H1 (cell line): ENCODE measurements around the gene RPL19. TPM values are rescaled to one million over a fixed set of nuclear protein-coding genes. Genes with fewer than 3 reads are reported as not detected.
A peak's percentile ranks its signal among the peaks of the same experiment; 100 is the strongest.

Source experiments
- CTCF ChIA-PET: fragments of 300-600 bp; sonication (Branson Sonifier 250); formaldehyde crosslinking; loops from one replicate; lab custom pipeline; 2021; ENCODE audit not compliant: partially characterized antibody; lab: Charles Lee
- POLR2A ChIA-PET: fragments of 300-600 bp; sonication (Branson Sonifier 250); formaldehyde crosslinking; loops from one replicate; lab custom pipeline; 2021; ENCODE audit warnings: inconsistent platforms; ENCODE audit not compliant: partially characterized antibody; lab: Charles Lee
- DNase-seq, 2 experiments: peaks; one replicate each; pipeline versions ENCODE4 v3.0.0 to v3.0.0-alpha.2; 2010 to 2022; ENCODE audit warnings: low spot score in 2 of 2, low read depth in 1 of 2, mixed read lengths in 1 of 2
- FAIRE-seq: peaks from 2 replicates; lab custom pipeline; 2011; peaks lifted over from hg19 to GRCh38; lab: Jason Lieb, UNC
- H2AFZ ChIP-seq: 2 replicates; pipeline ENCODE4 v1.8.1; 2012; ENCODE audit warnings: low read length, inconsistent platforms
- H2AK5ac ChIP-seq: 2 replicates; pipeline ENCODE4 v1.6.1; 2013; ENCODE audit warnings: low read depth, low read length
- H2BK120ac ChIP-seq: replicated peaks from 2 replicates; pipeline ENCODE3; 2013; ENCODE audit warnings: low read depth, low read length, inconsistent platforms
- H2BK12ac ChIP-seq: 2 replicates; pipeline ENCODE4 v1.6.1; 2013; ENCODE audit warnings: low read depth, low read length
- H2BK15ac ChIP-seq: 2 replicates; pipeline ENCODE4 v1.6.1; 2013; ENCODE audit warnings: low read length
- H2BK20ac ChIP-seq: 2 replicates; pipeline ENCODE4 v1.6.1; 2013; ENCODE audit warnings: low read length
- H2BK5ac ChIP-seq: 2 replicates; pipeline ENCODE4 v1.6.1; 2013; ENCODE audit warnings: low read depth, low read length
- H3K14ac ChIP-seq: 2 replicates; pipeline ENCODE4 v1.6.1; 2013; ENCODE audit warnings: inconsistent platforms; ENCODE audit not compliant: insufficient read length
- H3K18ac ChIP-seq: 2 replicates; pipeline ENCODE4 v1.6.1; 2013; ENCODE audit warnings: low read length; ENCODE audit errors: extremely low read depth
- H3K23ac ChIP-seq: 2 replicates; pipeline ENCODE4 v1.6.1; 2013; ENCODE audit warnings: inconsistent platforms; ENCODE audit not compliant: insufficient read length
- H3K23me2 ChIP-seq: 2 replicates; pipeline ENCODE4 v1.6.1; 2013; ENCODE audit warnings: low read depth, low read length
- H3K27ac ChIP-seq: 2 replicates; pipeline ENCODE4 v1.6.1; 2011; ENCODE audit warnings: low read depth, low read length, inconsistent platforms
- H3K27me3 ChIP-seq, 4 experiments: replicated peaks in 1 of 4; 1 replicate in 1 of 4; 2 replicates in 3 of 4; pipeline versions ENCODE4 v1.6.1 to v1.8.1; 2011 to 2013; ENCODE audit warnings: low read length in 3 of 4, mild to moderate bottlenecking in 3 of 4, inconsistent platforms in 2 of 4, mixed read lengths in 2 of 4, moderate library complexity in 1 of 4; ENCODE audit not compliant: control insufficient read depth in 3 of 4, insufficient read depth in 3 of 4; ENCODE audit errors: extremely low read depth in 1 of 4
- H3K36me3 ChIP-seq, 4 experiments: 2 replicates each; pipeline versions ENCODE4 v1.6.1 to v1.8.1; 2011 to 2013; ENCODE audit warnings: mild to moderate bottlenecking in 4 of 4, low read length in 3 of 4, moderate library complexity in 2 of 4, control low read depth in 1 of 4, inconsistent platforms in 1 of 4; ENCODE audit not compliant: insufficient read depth in 4 of 4, control insufficient read depth in 2 of 4
- H3K4ac ChIP-seq: replicated peaks from 2 replicates; pipeline ENCODE3; 2013; ENCODE audit warnings: low read length, low read depth, mixed read lengths, inconsistent platforms; ENCODE audit not compliant: insufficient read length
- H3K4me1 ChIP-seq, 4 experiments: replicated peaks in 1 of 4; 1 replicate in 1 of 4; 2 replicates in 3 of 4; pipeline versions ENCODE4 v1.6.1 to v1.8.1; 2011 to 2013; ENCODE audit warnings: low read length in 3 of 4, inconsistent platforms in 2 of 4, mixed read lengths in 1 of 4; ENCODE audit not compliant: insufficient read depth in 4 of 4, control insufficient read depth in 3 of 4
- H3K4me2 ChIP-seq, 2 experiments: 2 replicates each; pipeline versions ENCODE4 v1.6.1 to v1.8.1; 2011 to 2013; ENCODE audit warnings: low read depth in 2 of 2, low read length in 2 of 2, control low read depth in 1 of 2, inconsistent platforms in 1 of 2, mild to moderate bottlenecking in 1 of 2; ENCODE audit not compliant: insufficient read depth in 1 of 2
- H3K4me3 ChIP-seq, 4 experiments: fragments of 200-600, 300-600 bp in 1 of 4; sonication (generic), shearing (Covaris generic), sonication (Bioruptor Twin) in 1 of 4; 2 replicates each; pipeline versions ENCODE4 v1.5.1 to v1.8.1; 2011 to 2016; ENCODE audit warnings: low read length in 4 of 4, low read depth in 3 of 4, control low read depth in 2 of 4, inconsistent platforms in 2 of 4, mild to moderate bottlenecking in 2 of 4, mixed read lengths in 1 of 4, moderate library complexity in 1 of 4; ENCODE audit not compliant: insufficient read depth in 2 of 4; ENCODE audit errors: extremely low read depth in 1 of 4
- H3K56ac ChIP-seq: replicated peaks from 2 replicates; pipeline ENCODE3; 2013; ENCODE audit warnings: low read depth, mild to moderate bottlenecking, mixed read lengths, low read length, inconsistent platforms; ENCODE audit not compliant: insufficient read length
- H3K79me1 ChIP-seq: 2 replicates; pipeline ENCODE4 v1.6.1; 2013; ENCODE audit warnings: low read depth, low read length, control low read depth
- H3K79me2 ChIP-seq, 2 experiments: 2 replicates each; pipeline versions ENCODE4 v1.6.1 to v1.8.1; 2012 to 2013; ENCODE audit warnings: low read length in 2 of 2, mild to moderate bottlenecking in 2 of 2, inconsistent platforms in 1 of 2; ENCODE audit not compliant: insufficient read depth in 2 of 2, control insufficient read depth in 1 of 2
- H3K9ac ChIP-seq, 4 experiments: replicated peaks in 1 of 4; 1 replicate in 1 of 4; 2 replicates in 3 of 4; pipeline versions ENCODE4 v1.6.1 to v1.8.1; 2011 to 2013; ENCODE audit warnings: low read depth in 3 of 4, low read length in 3 of 4, control low read depth in 2 of 4, mild to moderate bottlenecking in 2 of 4, moderate library complexity in 2 of 4, inconsistent platforms in 1 of 4; ENCODE audit errors: extremely low read depth in 1 of 4
- H3K9me3 ChIP-seq, 2 experiments: 2 replicates each; pipeline versions ENCODE4 v1.6.1 to v1.8.1; 2012 to 2013; ENCODE audit warnings: mild to moderate bottlenecking in 2 of 2, moderate library complexity in 2 of 2, control low read depth in 1 of 2, inconsistent platforms in 1 of 2, low read depth in 1 of 2, low read length in 1 of 2, mixed read lengths in 1 of 2; ENCODE audit not compliant: insufficient read depth in 2 of 2
- H4K20me1 ChIP-seq, 2 experiments: replicated peaks in 1 of 2; 2 replicates each; pipeline versions ENCODE3 to v1.8.1; 2011 to 2013; ENCODE audit warnings: inconsistent platforms in 2 of 2, low read length in 2 of 2, mild to moderate bottlenecking in 1 of 2; ENCODE audit not compliant: insufficient read depth in 2 of 2, control insufficient read depth in 1 of 2
- H4K5ac ChIP-seq: 2 replicates; pipeline ENCODE4 v1.6.1; 2013; ENCODE audit warnings: low read length, low read depth, mixed read lengths, inconsistent platforms; ENCODE audit not compliant: insufficient read length
- H4K8ac ChIP-seq: 2 replicates; pipeline ENCODE4 v1.8.0; 2013; ENCODE audit warnings: mild to moderate bottlenecking, moderate library complexity, low read length, inconsistent platforms; ENCODE audit not compliant: insufficient read depth; ENCODE audit errors: extremely low read depth
- H4K91ac ChIP-seq: replicated peaks from 2 replicates; pipeline ENCODE3; 2013; ENCODE audit warnings: low read length, mixed read lengths, inconsistent platforms; ENCODE audit not compliant: insufficient read length
- ASH2L ChIP-seq: fragments of 200-600, 300-600 bp; sonication (generic); IDR thresholded peaks from one replicate; pipeline ENCODE4 v1.7.1; 2017; ENCODE audit warnings: low read length
- ATF3 ChIP-seq: IDR thresholded peaks from 2 replicates; pipeline ENCODE4 v1.6.1; 2011; ENCODE audit warnings: low read depth, mild to moderate bottlenecking, low read length; ENCODE audit not compliant: insufficient read depth
- CHD2 ChIP-seq: IDR thresholded peaks from 2 replicates; pipeline ENCODE4 v1.6.1; 2012; ENCODE audit warnings: low read length, improper control_type of control experiment
- EZH2 ChIP-seq: fragments of 200-600 bp; sonication (generic); IDR thresholded peaks from 2 replicates; pipeline ENCODE4 v1.7.1; 2012; ENCODE audit warnings: low read depth, mild to moderate bottlenecking, moderate library complexity, low read length, inconsistent platforms; ENCODE audit not compliant: severe bottlenecking
- HDAC6 ChIP-seq: IDR thresholded peaks from one replicate; pipeline ENCODE4 v1.7.1; 2012; ENCODE audit warnings: low read depth, mild to moderate bottlenecking, inconsistent platforms, low read length, moderate library complexity
- JUN ChIP-seq: IDR thresholded peaks from 2 replicates; pipeline ENCODE4 v1.6.1; 2011; ENCODE audit warnings: low read depth, mild to moderate bottlenecking, improper control_type of control experiment, low read length
- KDM4A ChIP-seq: IDR thresholded peaks from one replicate; pipeline ENCODE4 v1.7.1; 2012; ENCODE audit warnings: low read depth, mild to moderate bottlenecking, moderate library complexity, low read length, inconsistent platforms; ENCODE audit not compliant: severe bottlenecking
- RBBP5 ChIP-seq: IDR thresholded peaks from 2 replicates; pipeline ENCODE4 v1.7.1; 2012; ENCODE audit warnings: low read depth, mild to moderate bottlenecking, inconsistent platforms, low read length, moderate library complexity, borderline replicate concordance
- SP1 ChIP-seq: IDR thresholded peaks from 2 replicates; pipeline ENCODE4 v1.6.1; 2011; ENCODE audit warnings: low read depth, low read length
- SUZ12 ChIP-seq: fragments of 200-600 bp; sonication (generic); IDR thresholded peaks from 2 replicates; pipeline ENCODE4 v1.6.1; 2012; ENCODE audit warnings: mild to moderate bottlenecking, inconsistent platforms, low read length, moderate library complexity, mixed read lengths
- TAF1 ChIP-seq: IDR thresholded peaks from 2 replicates; pipeline ENCODE4 v1.6.1; 2011; ENCODE audit warnings: mild to moderate bottlenecking, low read depth, low read length
- YY1 ChIP-seq: IDR thresholded peaks from 2 replicates; pipeline ENCODE4 v1.6.1; 2011; ENCODE audit warnings: low read depth, mild to moderate bottlenecking, low read length
- WGBS, 2 experiments: shearing (Covaris generic) in 1 of 2; methylation state at CpG; one replicate each; pipeline versions ENCODE4 v1.1.6 to v1.1.7; 2013 to 2015; ENCODE audit warnings: low lambda C conversion rate in 2 of 2, mixed read lengths in 2 of 2, inconsistent platforms in 1 of 2, low coverage in 1 of 2, missing lambda C conversion rate in 1 of 2; ENCODE audit not compliant: insufficient replicate concordance in 2 of 2, insufficient coverage in 1 of 2, insufficient read length in 1 of 2; ENCODE audit errors: extremely low coverage in 1 of 2, missing lambda C conversion rate in 1 of 2; 5-methylcytosine and 5-hydroxymethylcytosine counted together
- polyA plus RNA-seq, 7 experiments: library from polyadenylated mRNA; depleted of rRNA in 3 of 7; stranded (reverse) in 5 of 7; unstranded in 2 of 7; fragments of >200 nt in 5 of 7; fragments of 200-250 nt in 2 of 7; gene quantifications; 1 replicate in 5 of 7; 2 replicates in 1 of 7; 4 replicates in 1 of 7; pipeline versions ENCODE4 v1.2.1 to v1.2.3, GENCODE V29; 2011 to 2013; ENCODE audit warnings: missing spikeins in 2 of 7, mixed read lengths in 2 of 7
- total RNA-seq: library from RNA; stranded (reverse); fragmentation: NEBNext Ultra II Directional; extraction: Animal tissue kit (Norgen Biotek cat#: 25700); gene quantifications from 2 replicates; pipeline ENCODE4 v1.2.1, GENCODE V29; 2021

RPL19 gene
- total and polyA plus RNA-seq, 2 of the 8 experiments (the other 6 are each of a cell fraction or from before 2014, with no cell fraction given): 2,108 to 2,182 TPM

- no peaks in the 10 kb centered on the region for H3K79me1 ChIP-seq
- no peak within 1 kb of the TSS for H3K14ac ChIP-seq
- 0 out of 2 replicates have a peak within 1 kb of the TSS, but pooled peaks have one; percentile 39 for H2BK12ac ChIP-seq
- no peak within 1 kb of the TSS for H3K56ac ChIP-seq
- H3K4ac ChIP-seq: no peak within 1 kb of the TSS
- H3K4me1 ChIP-seq: peaks cover 0 to 16% (median 7%) of the 10 kb centered on the region in 4 experiments; a peak in 5 of 7 replicates
- FAIRE-seq: no peak
- no peaks in the 10 kb centered on the region for H4K20me1 ChIP-seq
- H4K8ac ChIP-seq: peak within 1 kb of the TSS; percentile 35
- no peak for DNase-seq
- POLR2A ChIA-PET: interaction anchor here (0.6 to 1.6 kb wide), 8 partner anchors 13 to 236 kb away, joined by 3 to 11 read pairs (median 3); partner anchors contain the start of genes CDK12 and RPL19
- H2BK20ac ChIP-seq: no peak within 1 kb of the TSS
- H2AFZ ChIP-seq: no peak within 1 kb of the TSS
- H3K27me3 ChIP-seq: peaks cover 13 to 30% (median 26%) of the 10 kb centered on the region in 4 experiments; a peak in 6 of 7 replicates
- no peak within 1 kb of the TSS for H3K23ac ChIP-seq
- H3K23me2 ChIP-seq: peaks cover 8% of the 10 kb centered on the region; the same call in 1 of the 2 replicates
- WGBS, 2 experiments: 2% methylated on average over 46 of the region's 71 CpGs; no CpG with 5 or more reads in 1 of the 2 experiments
- no peak within 1 kb of the TSS; the same call in 1 of the 2 replicates for H2BK5ac ChIP-seq
- H3K18ac ChIP-seq: peak within 1 kb of the TSS; percentile 48; the same call in 1 of the 2 replicates
- no peak within 1 kb of the TSS for H4K5ac ChIP-seq
- peak within 1 kb of the TSS in 1 of 4 experiments; percentile 52; a peak in 1 of 7 replicates for H3K9ac ChIP-seq
- H3K79me2 ChIP-seq: no peaks in the 10 kb centered on the region
- H2BK120ac ChIP-seq: no peak within 1 kb of the TSS
- no peak within 1 kb of the TSS for H3K27ac ChIP-seq
- no peak within 1 kb of the TSS for H2AK5ac ChIP-seq
- no peak within 1 kb of the TSS for H2BK15ac ChIP-seq
- peak within 1 kb of the TSS; percentile 31 to 73 (median 62) for H3K4me3 ChIP-seq
- no peaks in the 10 kb centered on the region for H3K9me3 ChIP-seq
- CTCF ChIA-PET: interaction anchor here (0.6 to 1.2 kb wide), 10 partner anchors 10 to 80 kb away, joined by 3 to 14 read pairs (median 4); no protein-coding TSS in a partner anchor
- no peak within 1 kb of the TSS for H4K91ac ChIP-seq
- H3K36me3 ChIP-seq: no peaks in the 10 kb centered on the region; a peak in 1 of 8 replicates
- peak within 1 kb of the TSS; percentile 72 to 94 for H3K4me2 ChIP-seq
- TF ChIP-seq KDM4A (peak; percentile 19), SP1 (no peak), SUZ12 (peak; percentile 3; the same call in 1 of the 2 replicates), HDAC6 (no peak), RBBP5 (0 out of 2 replicates have a peak, but pooled peaks have one; percentile 46), ATF3 (no peak), ASH2L (no peak), YY1 (no peak), JUN (no peak), CHD2 (no peak), TAF1 (no peak), EZH2 (peak; percentile 71)
Measured at GRCh38 chr17:39225308-39225958, 25.4 kb downstream of the RPL19 start, which contains the start of gene STAC2. Gene STAC2 (minus strand): TSS chr17:39225945. CDS start chr17:39225502, 443 bp downstream.
